OCI-M1 (cell line): ENCODE data around the gene TTC7B.
A peak's percentile ranks its signal among the peaks of the same experiment; 100 is the strongest.
"Not testable (repeated sequence)": the region's sequence is repeated elsewhere in the genome, so short reads cannot be mapped to it uniquely, and the experiment has no call there.

ENCODE experiments used
- DNase-seq: peaks from one replicate; lab custom pipeline; 2025; lab: John Stamatoyannopoulos, UW

The TTC7B gene

GRCh38 chr14:90544971-90545370, 271.3 kb downstream of the TTC7B start:
- no peak for DNase-seq

- DNase-seq: no peak
These were observed 271.7 kb downstream of the TTC7B start for GRCh38 chr14:90544566-90544965.

GRCh38 chr14:90543876-90544275, 272.4 kb downstream of the TTC7B start:
- no peak for DNase-seq

GRCh38 chr14:90541076-90541634, 275.1 kb downstream of the TTC7B start:
- no peak for DNase-seq

- DNase-seq: no peak
These were observed 275.8 kb downstream of the TTC7B start for GRCh38 chr14:90540437-90540836.

- no peak for DNase-seq
These were observed 276.2 kb downstream of the TTC7B start for GRCh38 chr14:90539996-90540395.

- no peak for DNase-seq
These were observed 276.8 kb downstream of the TTC7B start for GRCh38 chr14:90539496-90539775.

GRCh38 chr14:90538716-90539495, 277.3 kb downstream of the TTC7B start:
- no peak for DNase-seq

- no peak for DNase-seq
These were observed 278.1 kb downstream of the TTC7B start for GRCh38 chr14:90538095-90538494.

GRCh38 chr14:90536511-90537191, 279.6 kb downstream of the TTC7B start:
- DNase-seq: no peak

- peak; percentile 2 for DNase-seq
These were observed 280.1 kb downstream of the TTC7B start for GRCh38 chr14:90536092-90536491.

- DNase-seq: no peak
These were observed 280.6 kb downstream of the TTC7B start for GRCh38 chr14:90535556-90536090.

- no peak for DNase-seq
These were observed 281.2 kb downstream of the TTC7B start for GRCh38 chr14:90534838-90535555.

GRCh38 chr14:90534091-90534837, 282.0 kb downstream of the TTC7B start:
- peak; percentile 61 for DNase-seq

GRCh38 chr14:90533591-90534021, 282.6 kb downstream of the TTC7B start:
- peak; percentile 6 for DNase-seq

- no peak for DNase-seq
These were observed 283.3 kb downstream of the TTC7B start for GRCh38 chr14:90532826-90533525.

GRCh38 chr14:90531497-90531896, 284.7 kb downstream of the TTC7B start:
- DNase-seq: no peak

- no peak for DNase-seq
These were observed 285.7 kb downstream of the TTC7B start for GRCh38 chr14:90530523-90530922.

GRCh38 chr14:90527978-90528377, 288.3 kb downstream of the TTC7B start:
- no peak for DNase-seq

GRCh38 chr14:90526536-90526935, 289.7 kb downstream of the TTC7B start:
- DNase-seq: not testable (repeated sequence)
